ENCODE measurements around the gene SLC17A5. TPM values are rescaled to one million over a fixed set of nuclear protein-coding genes. Genes with fewer than 3 reads are reported as not detected.

The SLC17A5 gene
- total and polyA plus RNA-seq, 10 of the 15 experiments (the other 5 are each of a cell fraction or from before 2014, with no cell fraction given): 2.3 to 7.2 (median 5.0) TPM

- ChIA-PET SMC1A (ENCODE audit: uncharacterized antibody, unreplicated experiment) (interaction anchor here (0.6 to 2.9 kb wide), 11 partner anchors 9 to 1947 kb away, joined by 3 to 21 read pairs (median 3); partner anchors contain the start of gene MTO1), POLR2A (interaction anchor here (0.7 to 1.6 kb wide), 3 partner anchors 8 to 26 kb away, joined by 3 to 4 read pairs (median 4); no protein-coding TSS in a partner anchor), CTCF (interaction anchor here (1.1 to 3.4 kb wide), 3 partner anchors 9 to 40 kb away, joined by 3 to 18 read pairs (median 9); no protein-coding TSS in a partner anchor), RAD21 (ENCODE audit: unreplicated experiment) (interaction anchor here (1.3 to 2.0 kb wide), 2 partner anchors 8 to 16 kb away, joined by 5 read pairs; no protein-coding TSS in a partner anchor)
- Histone ChIP-seq H3K4me1 (ENCODE audit: control insufficient read depth, insufficient read depth, low read length) (no peaks in the 10 kb centered on the region), H3K4me2 (ENCODE audit: control insufficient read depth, insufficient read depth) (no peak overlapping the region), H3K36me3 (ENCODE audit: control insufficient read depth in 2 of 2, insufficient read depth in 2 of 2, low read length in 1 of 2) (no peaks in the 10 kb centered on the region), H3K27ac (ENCODE audit: control insufficient read depth, insufficient read depth) (no peak overlapping the region), H3K27me3 (replicated peaks in 1 of 2; ENCODE audit: control insufficient read depth in 2 of 2, insufficient read depth in 2 of 2, low read length in 1 of 2) (no peaks in the 10 kb centered on the region), H3K79me2 (ENCODE audit: control insufficient read depth, insufficient read depth, low read length) (no peaks in the 10 kb centered on the region), H4K20me1 (ENCODE audit: control insufficient read depth, insufficient read depth) (no peaks in the 10 kb centered on the region), H3K4me3 (no peak overlapping the region), H2AFZ (ENCODE audit: control insufficient read depth, low read depth, low read length) (no peak overlapping the region), H3K9ac (ENCODE audit: control insufficient read depth, insufficient read depth, low read length) (no peak overlapping the region), H3K9me3 (replicated peaks; ENCODE audit: control insufficient read depth, insufficient read depth, low read length) (no peaks in the 10 kb centered on the region)
- ATAC-seq: no peak
- no TSS peak for BruUV-seq (replicated peaks)
- WGBS (ENCODE audit: insufficient coverage, insufficient replicate concordance, low lambda C conversion rate, missing lambda C conversion rate): 92% methylated on average over 11 of the region's 12 CpGs
- TF ChIP-seq NFIC (IDR thresholded peaks at IDR 0.05; ENCODE audit: low read depth, low read length) (no peak), TARDBP (IDR thresholded peaks at IDR 0.05; ENCODE audit: borderline replicate concordance) (no peak), SP1 (IDR thresholded peaks at IDR 0.05; ENCODE audit: low read depth, low read length) (no peak), TCF7 (IDR thresholded peaks at IDR 0.05; ENCODE audit: borderline replicate concordance) (no peak), E2F8 (IDR thresholded peaks at IDR 0.05; ENCODE audit: low read depth, partially characterized antibody) (no peak), RCOR1 (conservative IDR thresholded peaks at IDR 0.05; ENCODE audit: low read depth, low read length) (no peak), CUX1 (IDR thresholded peaks at IDR 0.05; ENCODE audit: insufficient replicate concordance, low read depth, low read length) (no peak), SRF (IDR thresholded peaks at IDR 0.05; ENCODE audit: low read depth in 2 of 2, low read length in 2 of 2) (no peak), BCL11A (IDR thresholded peaks at IDR 0.05; ENCODE audit: low read depth, low read length) (no peak), CEBPB (IDR thresholded peaks at IDR 0.05; ENCODE audit: borderline replicate concordance in 1 of 2, low read depth in 2 of 2, low read length in 2 of 2) (no peak), CHD4 (IDR thresholded peaks at IDR 0.05) (no peak), ZNF207 (IDR thresholded peaks at IDR 0.05; ENCODE audit: borderline replicate concordance) (no peak), CREB1 (IDR thresholded peaks at IDR 0.05; ENCODE audit: low read depth) (no peak), NR2C2 (IDR thresholded peaks at IDR 0.05; ENCODE audit: borderline replicate concordance, control insufficient read depth, insufficient read length, low read depth) (no peak), CBX5 (IDR thresholded peaks at IDR 0.05; ENCODE audit: low read depth) (no peak)
- DNase-seq (ENCODE audit: low read depth, low spot score): no peak
- FAIRE-seq: no peak
- intact Hi-C loops (cut with micrococcal nuclease; ENCODE audit: unreplicated experiment): no loop called here
- in situ Hi-C loops (cut with MboI): no loop called here
Observed at GRCh38 chr6:73548458-73549446, 105.0 kb downstream of the SLC17A5 start.
